GM18870 (cell line): ENCODE measurements around the gene DPP7.

Experiments
- ATAC-seq: cut with Tn5 transposase; IDR thresholded peaks from one replicate; pipeline ENCODE4 v1.9.1; 2021; ENCODE audit warnings: moderate library complexity; ENCODE audit not compliant: unreplicated experiment

Gene DPP7

GRCh38 chr9:137114613-137115393, at the start of gene DPP7:
Gene DPP7 (minus strand): TSS chr9:137114733. CDS start chr9:137114713, 20 bp downstream.
- no peak for ATAC-seq

- ATAC-seq = no peak
Measured at GRCh38 chr9:137163805-137164204, 49.3 kb upstream of the DPP7 start.

GRCh38 chr9:137163365-137163715, 48.8 kb upstream of the DPP7 start:
- ATAC-seq = no peak

DNA sequence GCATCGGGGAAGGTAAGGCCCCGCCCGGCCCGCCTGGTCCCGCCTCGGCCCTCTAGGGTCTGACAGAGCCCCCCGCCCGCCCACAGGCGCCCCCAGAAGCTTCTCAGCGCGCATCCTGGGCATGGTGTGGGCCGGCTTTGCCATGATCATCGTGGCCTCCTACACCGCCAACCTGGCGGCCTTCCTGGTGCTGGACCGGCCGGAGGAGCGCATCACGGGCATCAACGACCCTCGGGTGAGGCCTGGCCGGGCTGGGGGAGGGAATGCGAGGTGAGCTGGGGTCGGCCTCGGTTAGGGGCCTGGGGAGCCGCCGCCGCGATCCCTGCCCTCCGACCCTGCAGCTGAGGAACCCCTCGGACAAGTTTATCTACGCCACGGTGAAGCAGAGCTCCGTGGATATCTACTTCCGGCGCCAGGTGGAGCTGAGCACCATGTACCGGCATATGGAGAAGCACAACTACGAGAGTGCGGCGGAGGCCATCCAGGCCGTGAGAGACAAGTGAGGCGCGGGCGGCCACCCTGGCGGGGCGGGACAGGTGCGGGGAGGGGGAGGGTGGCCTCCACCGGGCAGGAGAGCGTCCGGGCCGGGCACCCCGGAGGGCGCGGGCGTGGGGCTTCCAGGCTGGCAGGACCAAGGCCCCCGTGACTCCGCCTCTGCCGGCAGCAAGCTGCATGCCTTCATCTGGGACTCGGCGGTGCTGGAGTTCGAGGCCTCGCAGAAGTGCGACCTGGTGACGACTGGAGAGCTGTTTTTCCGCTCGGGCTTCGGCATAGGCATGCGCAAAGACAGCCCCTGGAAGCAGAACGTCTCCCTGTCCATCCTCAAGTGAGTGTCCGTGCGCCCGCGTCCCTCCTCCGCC, 48.2 kb upstream of the DPP7 start:
- no peak for ATAC-seq

GRCh38 chr9:137161558-137162486, 47.3 kb upstream of the DPP7 start:
- no peak for ATAC-seq

GRCh38 chr9:137160716-137161557, 46.4 kb upstream of the DPP7 start:
- ATAC-seq = no peak

DNA sequence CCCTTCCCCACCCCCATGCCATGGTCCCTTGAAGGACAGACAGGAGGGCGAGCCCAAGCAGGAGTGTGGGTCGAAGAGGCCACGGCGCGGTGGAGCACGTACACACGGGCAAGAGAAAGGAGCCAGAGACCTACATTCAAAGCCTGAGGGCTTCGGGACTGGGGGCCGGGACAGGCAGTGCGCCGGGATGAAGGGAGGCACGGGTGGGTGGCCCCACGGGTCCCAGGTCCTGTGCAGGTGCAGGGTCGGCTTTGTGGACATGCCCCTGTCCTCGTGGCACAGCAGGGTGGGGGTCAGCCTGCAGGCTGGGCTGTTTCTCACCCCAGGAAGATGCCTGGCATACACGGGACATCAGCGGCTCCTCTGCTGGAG, 45.5 kb upstream of the DPP7 start:
- ATAC-seq = no peak

DNA sequence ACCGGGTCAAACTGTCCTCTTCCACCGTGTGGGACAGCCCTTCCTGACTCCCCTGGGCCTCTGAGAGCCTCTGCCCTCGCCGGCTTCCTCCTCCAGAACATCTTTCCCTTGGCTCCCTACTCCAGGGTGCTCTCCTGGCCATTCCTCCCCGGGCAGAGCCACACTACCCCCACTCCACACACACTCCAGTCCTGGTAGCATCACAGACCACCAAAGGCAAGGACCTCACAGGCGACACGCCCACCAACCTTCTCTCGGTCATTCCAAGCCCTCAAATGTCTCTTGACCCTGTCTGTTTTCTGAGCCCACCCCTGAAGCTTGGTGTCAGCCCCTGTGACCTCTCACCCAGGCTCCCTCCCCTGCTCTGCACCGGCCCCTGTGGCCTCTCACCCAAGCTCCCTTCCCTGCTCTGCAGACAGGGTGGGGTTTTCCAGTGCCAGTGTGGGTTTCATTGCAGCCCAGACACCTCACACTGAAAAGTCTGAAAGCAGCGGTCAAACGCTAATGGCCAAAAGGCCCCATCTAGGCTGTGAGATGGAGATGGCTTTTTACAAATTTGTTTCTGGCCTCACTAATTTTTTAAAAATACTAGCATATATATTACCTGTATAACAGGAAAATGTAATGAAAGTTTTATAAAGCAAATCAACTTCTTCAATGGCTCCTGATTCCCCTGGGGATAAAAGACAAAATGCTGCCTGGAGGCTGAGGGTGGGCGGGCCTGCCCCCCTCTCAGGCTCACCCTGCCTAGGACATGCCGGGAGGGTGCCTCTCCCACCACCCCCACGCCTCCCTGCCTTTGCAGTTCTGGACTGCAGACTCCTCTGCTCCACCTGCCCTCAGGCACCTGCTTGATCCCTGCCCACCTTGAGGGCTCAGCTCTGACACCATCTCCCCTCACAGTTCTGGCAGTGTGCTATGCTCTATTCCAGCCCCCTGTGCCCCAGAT, 44.8 kb upstream of the DPP7 start:
- ATAC-seq = no peak

GRCh38 chr9:137158625-137159024, 44.1 kb upstream of the DPP7 start:
- ATAC-seq = no peak

DNA sequence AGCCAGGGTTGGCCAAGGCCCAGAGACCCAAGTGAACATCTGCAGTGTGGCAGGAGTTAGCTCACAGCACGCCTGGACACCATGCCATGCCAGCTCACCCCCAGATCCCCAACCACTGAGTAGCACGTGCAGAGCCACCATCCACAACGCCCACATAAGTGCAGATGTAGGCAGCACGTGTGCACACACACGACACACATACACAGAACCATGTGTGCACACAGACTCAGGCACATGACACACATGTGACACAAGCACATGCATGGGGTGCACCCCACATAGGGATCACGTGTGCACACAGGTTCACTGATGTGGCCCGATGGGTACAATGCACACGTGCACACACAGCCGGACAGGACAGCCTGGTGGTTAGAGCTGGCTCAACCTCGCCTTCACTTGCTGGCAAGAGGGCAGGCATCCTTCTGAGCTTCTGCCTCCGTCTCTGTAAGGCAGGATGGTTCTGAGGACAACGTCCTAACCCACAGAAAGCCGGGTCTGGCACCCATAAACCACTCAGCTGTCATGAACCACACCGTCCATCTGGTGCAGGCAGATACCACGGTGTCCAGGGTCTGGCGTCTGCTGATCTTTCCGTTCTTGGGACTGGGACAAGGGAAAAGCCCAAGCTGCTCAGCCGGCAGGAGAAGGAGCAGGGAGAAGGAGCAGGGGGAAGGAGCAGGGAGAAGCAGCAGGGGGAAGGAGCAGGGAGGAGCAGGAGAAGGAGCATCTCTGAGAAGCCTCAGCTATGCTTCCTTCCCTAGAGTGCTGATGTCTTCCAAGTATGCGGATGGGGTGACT, 43.3 kb upstream of the DPP7 start:
- no peak for ATAC-seq

- ATAC-seq = no peak
Measured at GRCh38 chr9:137156567-137157375, 42.2 kb upstream of the DPP7 start.

- no peak for ATAC-seq
Measured at GRCh38 chr9:137152844-137153405, 38.4 kb upstream of the DPP7 start.

- no peak for ATAC-seq
Measured at GRCh38 chr9:137150617-137151457, 36.3 kb upstream of the DPP7 start.

- ATAC-seq = no peak
Measured at GRCh38 chr9:137149942-137150616, 35.5 kb upstream of the DPP7 start.

DNA sequence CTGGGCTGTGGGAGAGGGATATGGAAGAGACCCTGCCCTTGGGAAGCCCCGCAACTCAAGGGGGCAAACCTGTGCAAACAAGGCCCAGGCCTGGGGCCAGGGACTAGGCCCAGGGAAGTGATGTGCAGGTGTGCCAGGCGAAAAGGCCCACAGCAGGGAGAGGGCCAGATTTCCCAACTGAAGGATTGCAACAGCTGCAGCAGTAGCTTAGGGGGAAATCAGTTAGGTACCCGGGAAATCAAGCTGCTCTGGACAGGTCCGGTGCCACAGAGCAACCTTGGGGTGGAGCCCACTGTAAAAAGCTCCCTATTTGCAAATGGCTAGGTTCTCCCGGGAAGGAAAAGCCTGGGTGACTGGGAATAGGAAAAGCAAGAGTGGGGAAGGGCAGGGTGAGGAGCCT, 34.8 kb upstream of the DPP7 start:
- no peak for ATAC-seq

GRCh38 chr9:137148661-137149060, 34.1 kb upstream of the DPP7 start:
- no peak for ATAC-seq
